ENCODE data around the gene GPR3.

The GPR3 gene

DNA sequence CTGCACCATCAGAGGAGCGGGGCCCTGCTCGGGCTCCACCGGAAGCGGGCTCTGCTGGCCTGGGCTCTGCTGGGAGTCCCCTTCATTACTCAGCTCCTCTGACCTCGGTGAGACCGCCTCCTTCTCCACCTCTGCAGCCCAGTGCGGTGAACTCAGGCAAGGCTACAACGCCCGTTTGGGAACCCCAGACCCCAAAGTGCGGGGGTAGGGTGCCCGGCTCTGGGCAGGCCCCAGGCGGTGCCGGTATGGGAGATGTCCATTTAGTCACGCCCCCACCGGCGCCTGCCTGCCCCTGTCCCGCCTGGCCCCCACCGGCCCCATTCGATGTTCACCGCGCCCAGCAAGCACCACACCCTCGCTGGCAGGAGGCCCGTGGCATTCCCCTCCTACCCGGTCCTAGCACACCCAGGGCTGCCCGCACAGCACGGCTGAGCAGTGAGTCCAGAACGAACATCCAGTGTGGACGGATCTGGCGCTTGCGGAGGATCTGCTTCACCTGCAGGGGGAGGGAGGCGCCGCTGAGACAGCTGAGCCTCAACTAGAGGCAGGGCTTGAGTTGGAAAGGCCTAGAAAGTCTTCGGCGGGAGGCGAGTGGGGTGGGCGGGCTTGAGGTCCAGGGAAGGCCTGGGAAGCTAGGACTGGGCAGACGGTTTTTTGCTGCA lies 35.7 kb upstream of the GPR3 start:
- Histone ChIP-seq H3K36me3 (peaks cover 0 to 40% (median 11%) of the 10 kb centered on the region in 11 experiments; a peak in 13 of 22 replicates), H3K4me2 (peak overlapping the region; percentile 81 to 96 (median 90)), H3K4me1 (peaks cover 29 to 52% (median 41%) of the 10 kb centered on the region in 10 experiments), H3K4me3 (peak overlapping the region in 2 of 10 experiments; percentile 34 to 43; a peak in 3 of 20 replicates), H3K27ac (peak overlapping the region in 4 of 11 experiments; percentile 0 to 29 (median 6); a peak in 2 of 22 replicates), H3K27me3 (peaks cover 0 to 22% (median 16%) of the 10 kb centered on the region in 11 experiments; a peak in 15 of 22 replicates), H3K9me3 (replicated peaks in 1 of 11) (no peaks in the 10 kb centered on the region), H4K20me1 (peaks cover 0 to 52% (median 0%) of the 10 kb centered on the region in 11 experiments; a peak in 4 of 22 replicates), H3K9ac (peak overlapping the region in 8 of 11 experiments; percentile 33 to 66 (median 61); a peak in 12 of 22 replicates)
- TF ChIP-seq Cebpa-rat (IDR thresholded peaks at IDR 0.05), result no peak

DNA sequence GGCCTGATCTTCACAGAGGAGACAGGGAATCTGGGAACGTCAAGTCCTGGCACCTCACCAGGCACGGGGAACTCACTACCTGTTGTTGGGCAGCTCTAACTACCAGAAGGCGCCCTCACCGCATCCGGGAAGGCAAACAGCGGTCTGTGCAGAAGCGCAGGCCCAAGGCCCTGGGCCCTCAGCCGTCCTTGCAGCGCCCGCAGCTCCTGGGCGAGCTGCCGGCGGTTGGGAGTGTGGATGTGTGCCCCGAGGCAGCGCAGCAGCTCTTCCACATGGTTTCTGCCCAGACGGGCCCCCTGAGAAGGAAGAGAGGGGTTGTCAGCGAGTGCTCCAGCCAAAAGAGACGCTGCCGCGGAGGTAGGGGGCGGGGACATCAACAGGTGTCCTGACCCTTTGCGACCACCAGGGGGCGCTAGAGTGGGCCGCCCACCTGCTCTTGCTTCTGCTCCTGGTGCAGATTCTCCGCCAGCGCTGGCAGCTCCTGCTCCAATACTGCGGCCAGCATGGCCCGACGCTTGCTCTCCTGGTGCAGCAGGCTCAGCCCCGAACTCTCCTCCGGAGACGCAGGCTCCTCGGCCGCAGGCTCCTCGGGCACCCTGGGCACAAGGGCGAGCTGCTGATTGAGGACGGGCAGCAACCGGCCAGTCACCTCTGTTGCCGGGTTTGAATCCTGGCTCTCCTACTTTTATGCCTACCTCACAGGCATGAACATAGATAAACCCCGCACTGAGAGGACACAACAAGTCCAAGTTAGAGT lies 35.0 kb upstream of the GPR3 start:
- H3K4me3 ChIP-seq, result peak overlapping the region in 8 of 10 experiments; percentile 25 to 48 (median 40); a peak in 8 of 20 replicates
- peaks cover 29 to 52% (median 41%) of the 10 kb centered on the region in 10 experiments for H3K4me1 ChIP-seq
- no peaks in the 10 kb centered on the region for H3K9me3 ChIP-seq (replicated peaks in 1 of 11)
- H3K36me3 ChIP-seq, result peaks cover 0 to 47% (median 9%) of the 10 kb centered on the region in 11 experiments; a peak in 13 of 22 replicates
- peak overlapping the region; percentile 81 to 96 (median 90) for H3K4me2 ChIP-seq
- peak overlapping the region in 10 of 11 experiments; percentile 33 to 66 (median 54); a peak in 15 of 22 replicates for H3K9ac ChIP-seq
- H4K20me1 ChIP-seq, result peaks cover 0 to 52% (median 0%) of the 10 kb centered on the region in 11 experiments; a peak in 4 of 22 replicates
- no peak for TF ChIP-seq Cebpa-rat (IDR thresholded peaks at IDR 0.05)
- H3K27ac ChIP-seq, result peak overlapping the region in 6 of 11 experiments; percentile 28 to 53 (median 34); a peak in 5 of 22 replicates
- H3K27me3 ChIP-seq, result peaks cover 0 to 22% (median 16%) of the 10 kb centered on the region in 11 experiments; a peak in 15 of 22 replicates

DNA sequence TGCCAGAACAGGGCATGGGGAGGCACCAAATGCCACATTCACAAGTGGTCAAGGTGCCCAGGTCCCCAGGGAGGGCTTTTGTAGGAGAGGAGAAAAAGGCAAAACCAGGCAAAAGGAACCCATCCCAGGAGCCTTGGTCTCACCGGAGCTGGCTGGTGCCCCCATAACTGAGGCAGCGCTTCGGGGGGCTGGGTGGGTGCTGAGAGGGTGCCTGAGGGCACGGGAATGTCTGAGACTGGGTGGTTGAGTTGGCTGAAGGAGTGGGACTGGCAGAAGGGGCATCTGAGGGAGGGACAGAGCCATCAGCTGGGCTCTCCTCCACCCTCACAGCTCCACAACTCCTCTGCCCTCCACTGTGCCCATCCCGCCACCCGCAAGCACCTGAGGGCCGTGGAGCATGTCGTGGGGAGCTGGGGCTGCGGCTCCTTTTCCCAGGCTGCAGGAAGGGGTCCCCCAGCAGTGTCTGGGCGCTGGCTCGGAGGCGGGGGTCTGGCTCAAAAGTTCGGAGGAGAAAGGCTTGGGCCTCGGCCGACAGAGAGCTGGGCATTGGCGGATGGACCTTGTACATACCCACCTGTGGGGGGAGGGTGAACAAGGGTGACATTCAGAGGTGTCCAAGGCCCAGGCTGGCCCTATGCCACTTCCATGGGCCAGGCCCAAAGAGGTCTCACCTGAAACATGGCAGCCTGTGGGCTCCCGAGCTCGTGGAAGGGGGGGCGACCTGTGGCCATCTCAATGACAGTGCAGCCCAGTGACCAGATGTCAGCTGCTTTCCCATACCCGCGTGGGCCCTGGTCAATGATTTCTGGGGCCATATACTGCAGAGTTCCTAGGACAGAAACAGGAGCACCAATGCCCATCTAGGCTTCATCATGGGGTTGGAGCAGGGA lies 34.1 kb upstream of the GPR3 start:
- Histone ChIP-seq H3K4me2 (peak overlapping the region; percentile 81 to 96 (median 90); a peak in 21 of 22 replicates), H3K4me3 (no peak overlapping the region), H4K20me1 (peaks cover 0 to 49% (median 0%) of the 10 kb centered on the region in 11 experiments; a peak in 4 of 22 replicates), H3K27ac (no peak overlapping the region), H3K27me3 (peaks cover 0 to 22% (median 16%) of the 10 kb centered on the region in 11 experiments; a peak in 15 of 22 replicates), H3K36me3 (peaks cover 0 to 52% (median 6%) of the 10 kb centered on the region in 11 experiments; a peak in 12 of 22 replicates), H3K4me1 (peaks cover 29 to 56% (median 44%) of the 10 kb centered on the region in 10 experiments), H3K9ac (no peak overlapping the region), H3K9me3 (replicated peaks in 1 of 11) (no peaks in the 10 kb centered on the region)
- no peak for TF ChIP-seq Cebpa-rat (IDR thresholded peaks at IDR 0.05)

DNA sequence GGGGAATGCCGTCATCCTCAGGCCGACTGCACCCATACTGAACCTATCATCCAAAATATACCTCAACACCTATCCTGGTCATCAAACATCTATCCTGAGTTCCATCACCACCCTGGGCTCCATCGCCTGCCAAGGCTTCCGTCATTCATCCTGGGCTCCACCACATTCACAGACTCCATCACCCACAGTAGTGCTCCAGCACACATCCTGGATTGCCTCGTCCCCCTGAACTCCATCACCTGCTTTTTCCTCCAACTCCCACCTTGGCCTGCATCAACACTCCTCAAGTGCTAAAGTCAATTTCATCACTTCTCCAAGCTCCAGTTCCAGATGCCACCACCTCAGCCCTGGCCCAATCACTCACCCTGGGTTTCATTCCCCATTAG lies 33.5 kb upstream of the GPR3 start:
- TF ChIP-seq Cebpa-rat (IDR thresholded peaks at IDR 0.05), result no peak
- peak overlapping the region in 3 of 11 experiments; percentile 82 to 86 (median 83); a peak in 5 of 22 replicates for H3K4me2 ChIP-seq
- H3K4me3 ChIP-seq, result no peak overlapping the region
- H3K4me1 ChIP-seq, result peaks cover 29 to 62% (median 50%) of the 10 kb centered on the region in 10 experiments
- no peak overlapping the region for H3K9ac ChIP-seq
- H3K27me3 ChIP-seq, result peaks cover 0 to 22% (median 16%) of the 10 kb centered on the region in 11 experiments; a peak in 15 of 22 replicates
- no peak overlapping the region for H3K27ac ChIP-seq
- H3K9me3 ChIP-seq (replicated peaks in 1 of 11), result no peaks in the 10 kb centered on the region
- peaks cover 0 to 53% (median 0%) of the 10 kb centered on the region in 11 experiments; a peak in 9 of 22 replicates for H3K36me3 ChIP-seq
- peaks cover 0 to 43% (median 0%) of the 10 kb centered on the region in 11 experiments; a peak in 3 of 22 replicates for H4K20me1 ChIP-seq

DNA sequence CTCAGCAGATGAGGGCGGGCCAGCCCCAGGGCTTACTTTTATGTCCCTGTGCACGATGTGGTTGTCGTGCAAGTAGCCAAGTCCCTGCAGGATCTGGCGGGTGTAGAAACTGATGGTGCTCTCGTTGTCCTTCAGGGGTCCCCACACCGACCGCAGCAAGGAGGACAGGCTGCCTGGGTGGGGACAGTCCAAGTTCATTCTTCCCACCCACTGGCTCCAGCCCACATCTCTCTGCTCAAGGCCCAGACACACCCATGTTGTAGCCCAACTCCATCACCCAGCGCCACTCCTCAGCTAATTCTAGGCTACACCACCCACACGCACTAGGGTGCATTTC lies 32.6 kb upstream of the GPR3 start:
- Histone ChIP-seq H3K27ac (no peak overlapping the region), H3K27me3 (peaks cover 0 to 22% (median 16%) of the 10 kb centered on the region in 11 experiments; a peak in 15 of 22 replicates), H3K9ac (peak overlapping the region in 2 of 11 experiments; percentile 24 to 55; a peak in 3 of 22 replicates), H4K20me1 (peaks cover 0 to 47% (median 0%) of the 10 kb centered on the region in 11 experiments; a peak in 3 of 22 replicates), H3K4me2 (peak overlapping the region; percentile 82 to 95 (median 89)), H3K4me1 (peaks cover 37 to 71% (median 59%) of the 10 kb centered on the region in 10 experiments), H3K9me3 (replicated peaks in 1 of 11) (no peaks in the 10 kb centered on the region), H3K36me3 (peaks cover 0 to 60% (median 0%) of the 10 kb centered on the region in 11 experiments; a peak in 9 of 22 replicates), H3K4me3 (peak overlapping the region in 8 of 10 experiments; percentile 49 to 68 (median 59); a peak in 9 of 20 replicates)
- no peak for TF ChIP-seq Cebpa-rat (IDR thresholded peaks at IDR 0.05)

DNA sequence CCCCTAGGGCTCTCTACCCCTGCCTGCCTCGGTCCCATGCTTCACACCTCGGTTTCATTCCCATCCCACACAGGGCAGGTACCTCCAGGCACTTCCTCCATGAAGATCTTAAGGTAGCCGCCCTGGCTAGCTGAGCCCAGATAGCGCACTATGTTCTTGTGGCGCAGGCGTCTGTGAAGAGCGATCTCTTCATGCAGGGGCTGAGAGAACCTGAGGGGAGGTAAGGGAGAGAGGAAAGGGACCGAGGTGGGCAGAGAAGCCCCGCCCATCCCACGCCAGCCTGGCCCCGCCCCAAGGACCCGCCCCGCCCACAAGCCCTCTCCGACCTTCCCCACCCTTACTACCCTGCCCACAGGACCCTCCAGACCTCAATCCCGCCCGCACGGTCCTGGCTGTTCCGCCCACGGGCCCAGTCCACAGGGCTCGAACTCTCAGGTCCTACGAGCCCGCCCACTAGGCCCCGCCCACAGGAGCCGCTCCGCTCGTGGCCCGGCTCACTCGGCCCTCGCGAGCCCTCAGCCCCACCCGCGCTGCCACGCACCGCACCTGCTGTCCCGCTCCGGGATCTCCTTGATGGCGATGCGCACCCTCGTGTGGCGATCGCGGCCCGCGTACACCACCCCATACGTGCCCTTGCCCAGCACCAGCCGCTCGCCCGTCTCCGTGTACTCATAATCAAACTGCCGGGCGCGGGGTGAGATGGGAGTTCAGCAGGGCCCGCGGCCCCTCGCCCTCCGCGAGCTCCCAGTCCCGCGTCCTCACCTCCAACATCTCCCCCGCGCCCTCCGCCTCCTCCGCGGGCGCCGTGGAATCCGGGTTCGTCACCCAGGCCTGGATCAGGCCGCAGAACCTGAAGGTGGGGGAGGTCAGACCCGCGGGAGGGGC lies 32.0 kb upstream of the GPR3 start:
- H3K36me3 ChIP-seq, result peaks cover 0 to 55% (median 0%) of the 10 kb centered on the region in 11 experiments; a peak in 9 of 22 replicates
- H3K4me1 ChIP-seq, result peaks cover 43 to 74% (median 65%) of the 10 kb centered on the region in 10 experiments
- peak overlapping the region; percentile 49 to 68 (median 58) for H3K4me3 ChIP-seq
- H3K4me2 ChIP-seq, result peak overlapping the region; percentile 82 to 95 (median 89)
- no peaks in the 10 kb centered on the region for H3K9me3 ChIP-seq (replicated peaks in 1 of 11)
- H4K20me1 ChIP-seq, result peaks cover 0 to 48% (median 0%) of the 10 kb centered on the region in 11 experiments; a peak in 3 of 22 replicates
- no peak for TF ChIP-seq Cebpa-rat (IDR thresholded peaks at IDR 0.05)
- peaks cover 0 to 22% (median 16%) of the 10 kb centered on the region in 11 experiments; a peak in 15 of 22 replicates for H3K27me3 ChIP-seq
- H3K27ac ChIP-seq, result peak overlapping the region in 1 of 11 experiments; percentile 35; a peak in 1 of 22 replicates
- peak overlapping the region in 10 of 11 experiments; percentile 23 to 73 (median 58); a peak in 17 of 22 replicates for H3K9ac ChIP-seq

DNA sequence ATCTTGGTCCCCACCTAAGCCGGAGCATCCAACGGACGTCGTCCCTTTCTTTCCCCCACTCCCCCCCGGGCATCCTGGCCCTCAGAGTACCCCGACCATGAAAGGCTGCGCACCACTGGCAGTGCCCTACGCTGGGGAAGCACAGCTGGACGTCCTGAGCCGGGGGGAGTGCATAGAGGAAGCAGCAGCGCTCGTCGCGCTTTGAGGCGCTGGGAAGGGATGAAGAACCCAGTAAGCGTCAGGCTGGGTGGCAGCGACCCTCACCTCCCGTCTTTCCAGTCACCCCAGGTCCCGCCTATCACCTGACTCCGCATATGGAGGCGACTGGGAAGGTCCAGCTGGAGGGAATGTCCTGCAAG lies 31.4 kb upstream of the GPR3 start:
- Histone ChIP-seq H3K27ac (no peak overlapping the region), H4K20me1 (peaks cover 0 to 48% (median 0%) of the 10 kb centered on the region in 11 experiments; a peak in 3 of 22 replicates), H3K4me1 (peaks cover 41 to 69% (median 61%) of the 10 kb centered on the region in 10 experiments), H3K9ac (peak overlapping the region in 6 of 11 experiments; percentile 55 to 73 (median 66); a peak in 8 of 22 replicates), H3K4me2 (peak overlapping the region; percentile 82 to 95 (median 89)), H3K27me3 (peaks cover 0 to 22% (median 16%) of the 10 kb centered on the region in 11 experiments; a peak in 15 of 22 replicates), H3K9me3 (replicated peaks in 1 of 11) (no peaks in the 10 kb centered on the region), H3K36me3 (peaks cover 0 to 49% (median 0%) of the 10 kb centered on the region in 11 experiments; a peak in 7 of 22 replicates), H3K4me3 (peak overlapping the region in 9 of 10 experiments; percentile 52 to 68 (median 58); a peak in 15 of 20 replicates)
- no peak for TF ChIP-seq Cebpa-rat (IDR thresholded peaks at IDR 0.05)
